Measurements from ENCODE around the gene SLC10A7.

DNA sequence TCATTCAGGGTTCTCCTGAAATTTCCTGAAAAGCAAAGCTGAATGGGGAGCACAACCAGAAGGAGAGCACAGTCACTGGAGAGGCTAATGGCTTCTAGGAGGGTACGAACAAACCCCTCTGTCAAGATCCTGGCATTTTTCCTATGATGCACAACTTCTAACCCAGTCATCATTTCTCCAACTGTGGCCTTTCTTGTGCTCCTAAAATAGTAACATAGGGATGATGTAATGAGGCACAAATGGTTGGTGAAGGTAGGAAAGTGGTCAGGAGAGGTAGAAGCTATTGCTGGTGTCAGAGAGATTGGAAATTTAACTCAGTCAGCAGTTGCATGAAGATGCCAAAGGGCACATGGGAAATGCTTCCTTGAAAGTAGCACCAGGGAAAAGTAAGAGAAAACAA lies 52.7 kb downstream of the SLC10A7 start:
- TF ChIP-seq, protein P1, sequence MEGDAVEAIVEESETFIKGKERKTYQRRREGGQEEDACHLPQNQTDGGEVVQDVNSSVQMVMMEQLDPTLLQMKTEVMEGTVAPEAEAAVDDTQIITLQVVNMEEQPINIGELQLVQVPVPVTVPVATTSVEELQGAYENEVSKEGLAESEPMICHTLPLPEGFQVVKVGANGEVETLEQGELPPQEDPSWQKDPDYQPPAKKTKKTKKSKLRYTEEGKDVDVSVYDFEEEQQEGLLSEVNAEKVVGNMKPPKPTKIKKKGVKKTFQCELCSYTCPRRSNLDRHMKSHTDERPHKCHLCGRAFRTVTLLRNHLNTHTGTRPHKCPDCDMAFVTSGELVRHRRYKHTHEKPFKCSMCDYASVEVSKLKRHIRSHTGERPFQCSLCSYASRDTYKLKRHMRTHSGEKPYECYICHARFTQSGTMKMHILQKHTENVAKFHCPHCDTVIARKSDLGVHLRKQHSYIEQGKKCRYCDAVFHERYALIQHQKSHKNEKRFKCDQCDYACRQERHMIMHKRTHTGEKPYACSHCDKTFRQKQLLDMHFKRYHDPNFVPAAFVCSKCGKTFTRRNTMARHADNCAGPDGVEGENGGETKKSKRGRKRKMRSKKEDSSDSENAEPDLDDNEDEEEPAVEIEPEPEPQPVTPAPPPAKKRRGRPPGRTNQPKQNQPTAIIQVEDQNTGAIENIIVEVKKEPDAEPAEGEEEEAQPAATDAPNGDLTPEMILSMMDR (IDR thresholded peaks at IDR 0.05): no peak
- no peak for TF ChIP-seq POLR2A (IDR thresholded peaks at IDR 0.05)
